ENCODE data around the gene CD2AP. TPM values are rescaled to one million over a fixed set of nuclear protein-coding genes. Genes with fewer than 3 reads are reported as not detected.

Gene CD2AP
- total and polyA plus RNA-seq, 2 of the 8 experiments (the other 6 are each of a cell fraction or from before 2014, with no cell fraction given): 8.6 to 75.6 TPM

- TF ChIP-seq TAF1 (IDR thresholded peaks at IDR 0.05; ENCODE audit: low read depth, low read length): no peak
- no peak for TF ChIP-seq FOSL1 (IDR thresholded peaks at IDR 0.05; ENCODE audit: insufficient read depth, low read depth, low read length)
- TF ChIP-seq NRF1 (IDR thresholded peaks at IDR 0.05; ENCODE audit: low read depth, low read length): no peak
Measured at GRCh38 chr6:47456536-47456975, 21.0 kb upstream of the CD2AP start (continued).
